NCI-H460 (cell line): Measurements from ENCODE around the gene CCDC40. TPM values are rescaled to one million over a fixed set of nuclear protein-coding genes. Genes with fewer than 3 reads are reported as not detected.

Experiments used
- DNase-seq: peaks from one replicate; pipeline ENCODE4 v3.0.0-alpha.2; 2016; ENCODE audit warnings: low read depth; ENCODE audit errors: extremely low read depth
- total RNA-seq: library from RNA; depleted of rRNA; stranded (reverse); fragments of >200 nt; shearing (Covaris generic); gene quantifications from 2 replicates; pipeline ENCODE4 v1.2.3, GENCODE V29; 2014

CCDC40 gene
- total RNA-seq, 1 experiment from 2014 or later: 2.0 TPM

- DNase-seq: no peak
These were observed 35.3 kb upstream of the CCDC40 start for GRCh38 chr17:80000981-80001775.

GRCh38 chr17:80002070-80002641, 34.3 kb upstream of the CCDC40 start:
- DNase-seq: no peak

DNA sequence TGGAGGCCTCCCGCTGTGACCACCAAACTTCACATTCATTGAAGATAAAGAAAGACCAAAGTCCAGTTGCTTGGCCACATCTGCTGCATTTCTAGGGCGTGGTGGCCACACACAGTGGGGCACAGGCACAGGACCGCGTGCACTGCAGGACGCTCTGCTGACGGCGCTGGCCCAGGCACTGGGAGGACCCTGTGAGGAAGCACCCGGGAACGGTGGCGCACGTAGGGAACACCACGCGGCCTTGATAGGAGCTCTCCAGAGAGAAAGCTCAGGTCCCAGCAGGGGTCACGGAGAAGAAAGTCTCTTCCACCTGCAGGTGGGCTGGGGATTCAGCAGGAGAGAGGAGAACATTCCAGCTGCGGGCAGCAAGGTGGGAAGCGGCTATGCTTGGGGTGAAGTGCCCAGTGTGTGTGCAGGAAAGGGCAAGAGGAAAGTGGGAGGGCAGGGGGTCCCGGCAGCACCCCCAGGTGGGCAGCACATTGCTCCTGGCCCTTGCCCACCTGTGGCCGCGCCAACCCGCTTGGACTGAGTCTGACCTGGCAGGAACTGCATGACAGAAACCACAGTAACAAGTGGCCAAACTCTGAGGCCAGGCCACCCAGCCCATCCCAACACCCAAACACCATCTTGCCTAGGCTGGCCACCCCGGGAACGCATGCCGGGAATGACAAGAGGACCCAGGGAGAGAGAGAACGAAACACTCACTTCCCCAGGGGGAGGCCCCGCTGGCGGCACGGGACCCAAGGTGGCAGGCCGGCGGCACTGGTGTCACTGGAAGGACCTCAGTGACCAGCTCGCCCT, 33.6 kb upstream of the CCDC40 start:
- DNase-seq: no peak

- DNase-seq: no peak
These were observed 32.5 kb upstream of the CCDC40 start for GRCh38 chr17:80003969-80004368.

DNA sequence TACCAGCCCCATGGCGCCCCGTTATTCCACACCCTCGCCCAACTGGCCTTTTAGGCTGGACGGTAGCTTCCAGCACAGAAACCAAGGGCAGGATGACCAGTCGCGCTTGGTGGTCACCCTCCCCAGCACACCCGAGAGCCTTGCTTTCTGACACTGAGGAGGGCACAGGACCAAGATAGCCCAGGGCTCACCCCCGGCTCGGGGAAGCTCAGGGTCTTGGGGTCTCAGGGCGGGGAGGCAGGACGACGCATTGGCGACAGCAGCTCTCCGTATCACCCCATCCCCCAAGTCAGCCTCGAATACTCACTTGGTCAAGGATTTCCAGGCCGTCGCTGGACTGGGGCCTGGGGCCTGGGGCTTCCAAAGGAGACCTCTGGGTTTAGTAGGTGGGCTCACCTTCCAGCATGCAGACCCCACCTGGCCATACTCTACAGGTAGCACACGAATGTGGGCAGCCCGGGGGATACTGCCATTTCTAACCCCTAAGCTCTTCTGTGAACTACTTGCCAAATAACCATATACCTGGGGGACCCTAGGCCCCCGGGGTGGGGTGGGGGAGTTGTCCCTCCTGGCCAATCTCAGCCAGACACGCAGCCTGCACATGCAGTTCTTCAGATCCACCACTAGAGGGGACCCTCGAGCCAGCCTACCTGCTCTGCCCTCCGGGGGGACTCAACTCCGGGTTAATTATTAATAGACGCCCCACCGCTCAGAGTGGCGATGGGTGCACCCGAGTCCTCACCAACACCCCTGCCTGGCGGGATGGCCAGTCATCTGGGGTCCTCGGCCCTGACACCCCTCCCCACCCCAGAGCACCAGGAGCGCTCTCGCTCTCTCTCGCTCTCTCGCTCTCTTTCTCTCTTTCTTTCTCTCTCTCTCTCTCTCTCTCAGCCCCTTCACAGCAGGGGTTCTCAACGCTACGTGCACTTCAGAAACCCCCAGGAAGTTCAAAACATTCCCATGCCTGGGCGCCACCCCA, 30.8 kb upstream of the CCDC40 start:
- peak; percentile 36 for DNase-seq

DNA sequence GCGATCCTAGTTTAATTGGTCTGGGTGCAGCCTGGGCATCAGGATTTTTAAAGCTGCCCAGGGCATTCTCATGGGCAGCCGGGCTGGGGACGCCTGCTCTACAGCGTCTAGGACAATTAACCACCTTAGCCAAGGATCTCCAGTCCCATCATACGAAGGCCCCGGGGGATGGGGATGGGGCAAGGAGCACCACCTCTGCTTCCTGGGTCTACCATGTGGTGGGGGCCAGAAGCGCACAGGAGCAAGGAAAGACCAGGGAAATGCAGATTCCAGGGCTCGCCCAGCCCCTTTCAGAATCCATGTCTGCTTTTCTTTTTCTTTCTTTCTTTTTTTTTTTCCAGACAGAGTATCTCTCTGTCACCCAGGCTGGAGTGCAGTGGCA, 30.1 kb upstream of the CCDC40 start:
- no peak for DNase-seq

DNA sequence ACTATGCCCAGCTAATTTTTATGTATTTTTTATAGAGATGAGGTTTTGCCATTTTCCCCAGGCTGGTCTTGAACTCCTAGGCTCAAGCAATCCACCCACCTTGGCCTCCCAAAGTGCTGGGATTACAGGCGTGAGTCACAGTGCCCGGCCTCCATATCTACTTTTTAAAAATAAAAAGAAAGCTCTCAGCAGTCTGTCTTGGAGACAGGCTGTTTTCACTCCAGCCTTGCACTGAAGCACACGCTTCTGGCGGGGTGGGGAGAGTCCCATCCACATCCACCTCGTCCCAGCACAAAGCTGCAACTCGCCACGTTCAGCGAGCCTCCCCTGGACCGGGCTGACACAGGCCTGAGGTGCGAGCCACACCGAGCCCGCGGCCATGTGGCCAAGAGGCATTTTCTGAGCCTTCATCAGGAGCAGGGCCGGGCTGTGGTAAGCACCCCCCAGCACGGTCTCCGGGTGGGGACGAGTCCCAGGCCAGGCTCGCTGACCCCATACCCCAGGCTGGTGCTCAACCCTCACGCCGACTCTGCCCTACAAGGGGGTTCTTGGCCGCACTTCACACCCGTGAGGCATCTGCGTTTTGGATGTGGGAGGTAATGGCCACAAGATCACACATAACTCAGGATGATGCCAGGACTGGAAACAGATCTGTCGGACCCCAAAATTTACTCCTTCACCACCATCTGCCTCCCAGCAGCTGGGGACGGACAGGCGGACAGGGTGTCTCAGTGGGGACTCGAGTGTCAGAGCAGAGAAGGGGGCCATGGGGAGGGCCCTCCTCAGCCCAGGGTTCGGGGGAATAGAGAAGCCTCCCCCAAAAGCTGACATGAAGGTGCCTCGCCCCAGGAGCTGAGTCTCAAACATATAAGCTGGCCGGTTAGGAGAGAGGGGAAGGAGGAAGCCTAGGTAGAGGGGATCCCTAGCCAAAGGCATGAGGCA, 29.4 kb upstream of the CCDC40 start:
- DNase-seq: no peak

DNA sequence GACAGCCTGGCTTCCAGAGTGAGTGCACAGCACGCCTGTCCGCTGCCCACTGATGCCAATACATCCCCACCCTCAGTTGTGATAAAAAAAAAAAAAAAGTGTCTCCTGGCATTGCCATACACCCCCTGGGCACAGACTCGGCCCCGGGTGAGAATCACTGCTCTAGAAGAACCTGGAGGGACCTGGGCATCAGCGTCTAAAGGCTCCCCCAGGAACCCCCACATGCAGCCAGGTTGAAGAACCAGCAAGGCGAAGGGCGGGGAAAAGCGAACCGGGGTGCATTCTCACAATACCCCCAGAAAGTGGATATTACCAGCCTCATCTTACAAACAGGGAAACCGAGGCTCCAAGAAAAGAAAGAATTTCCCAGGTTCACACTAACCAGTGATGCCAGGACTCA, 28.5 kb upstream of the CCDC40 start:
- no peak for DNase-seq

GRCh38 chr17:80008383-80008840, 28.0 kb upstream of the CCDC40 start:
- DNase-seq: peak; percentile 60

DNA sequence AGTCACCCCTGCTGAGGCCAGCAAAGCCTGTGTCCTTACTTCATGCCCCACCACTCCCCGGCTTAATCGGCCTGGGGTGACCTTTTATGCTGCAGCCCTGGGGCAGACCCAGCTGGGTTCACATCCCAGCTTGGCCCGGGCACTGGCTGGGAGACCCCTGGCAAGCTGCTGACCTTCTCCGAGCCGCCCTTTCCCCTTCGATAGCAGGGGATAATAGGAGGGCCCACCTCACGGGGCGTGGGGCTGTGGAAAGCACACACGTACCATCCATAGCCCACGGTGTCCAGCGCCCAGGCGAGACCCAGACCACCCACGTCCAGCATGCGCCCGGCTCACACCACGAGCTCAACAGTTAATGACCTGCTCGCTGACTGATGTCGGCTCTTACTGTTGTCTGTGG, 27.6 kb upstream of the CCDC40 start:
- no peak for DNase-seq

GRCh38 chr17:80009391-80010282, 26.8 kb upstream of the CCDC40 start:
- no peak for DNase-seq

DNA sequence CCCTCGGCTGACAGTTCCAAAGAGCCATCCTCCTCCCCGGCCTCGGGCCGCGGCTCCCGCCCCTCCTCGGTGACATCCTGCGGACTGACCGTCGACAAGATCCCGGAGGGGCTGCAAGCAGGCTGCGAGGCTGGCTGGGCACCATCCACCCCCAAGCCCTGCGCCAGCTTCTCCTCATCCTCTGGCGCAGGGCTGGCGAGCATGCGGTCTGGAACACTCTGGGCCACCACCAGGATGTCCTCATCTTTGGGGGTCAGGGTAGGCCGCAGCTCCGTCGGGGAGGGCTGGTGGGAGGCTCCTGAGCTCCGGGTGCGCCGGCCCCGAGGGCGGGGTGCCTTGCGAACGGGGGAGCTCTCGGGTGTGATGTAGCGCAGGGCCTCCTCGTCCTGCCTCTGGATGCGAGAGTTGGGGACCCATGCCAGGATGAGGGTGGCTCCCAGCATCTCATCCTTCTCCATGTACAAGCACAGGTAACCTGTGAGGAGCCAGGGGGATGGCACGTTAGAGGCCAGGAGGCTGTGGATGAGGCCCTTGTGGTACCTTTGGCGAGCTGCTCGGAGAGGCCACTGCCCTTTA, 26.1 kb upstream of the CCDC40 start:
- DNase-seq: no peak

DNA sequence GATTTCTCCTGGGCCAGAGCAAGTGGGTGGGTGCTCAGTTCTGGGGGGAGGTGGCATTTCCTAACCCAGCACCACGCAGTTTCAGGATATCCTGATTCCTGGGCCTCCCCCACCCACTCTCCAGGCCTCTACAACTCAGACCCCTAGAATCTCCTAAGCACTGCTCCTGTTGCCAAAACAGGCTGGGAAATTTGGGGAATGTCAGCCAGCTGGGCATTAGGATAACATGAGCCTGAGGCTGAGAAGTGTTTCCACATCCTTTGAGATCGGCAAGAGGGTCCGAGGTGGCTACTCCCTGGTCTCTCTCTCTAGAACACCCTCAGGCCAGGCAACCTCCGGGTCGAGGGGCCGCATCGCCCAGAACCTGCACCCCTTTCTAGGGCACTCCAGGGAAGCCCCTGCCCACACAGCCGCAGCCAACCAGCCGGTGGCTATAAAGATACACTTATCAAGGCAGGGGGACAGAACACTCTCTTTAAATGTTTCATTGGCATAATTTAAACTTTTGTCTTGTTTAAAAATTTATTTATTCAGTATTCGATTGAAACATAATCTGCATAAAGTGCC, 24.4 kb upstream of the CCDC40 start:
- DNase-seq: no peak

DNA sequence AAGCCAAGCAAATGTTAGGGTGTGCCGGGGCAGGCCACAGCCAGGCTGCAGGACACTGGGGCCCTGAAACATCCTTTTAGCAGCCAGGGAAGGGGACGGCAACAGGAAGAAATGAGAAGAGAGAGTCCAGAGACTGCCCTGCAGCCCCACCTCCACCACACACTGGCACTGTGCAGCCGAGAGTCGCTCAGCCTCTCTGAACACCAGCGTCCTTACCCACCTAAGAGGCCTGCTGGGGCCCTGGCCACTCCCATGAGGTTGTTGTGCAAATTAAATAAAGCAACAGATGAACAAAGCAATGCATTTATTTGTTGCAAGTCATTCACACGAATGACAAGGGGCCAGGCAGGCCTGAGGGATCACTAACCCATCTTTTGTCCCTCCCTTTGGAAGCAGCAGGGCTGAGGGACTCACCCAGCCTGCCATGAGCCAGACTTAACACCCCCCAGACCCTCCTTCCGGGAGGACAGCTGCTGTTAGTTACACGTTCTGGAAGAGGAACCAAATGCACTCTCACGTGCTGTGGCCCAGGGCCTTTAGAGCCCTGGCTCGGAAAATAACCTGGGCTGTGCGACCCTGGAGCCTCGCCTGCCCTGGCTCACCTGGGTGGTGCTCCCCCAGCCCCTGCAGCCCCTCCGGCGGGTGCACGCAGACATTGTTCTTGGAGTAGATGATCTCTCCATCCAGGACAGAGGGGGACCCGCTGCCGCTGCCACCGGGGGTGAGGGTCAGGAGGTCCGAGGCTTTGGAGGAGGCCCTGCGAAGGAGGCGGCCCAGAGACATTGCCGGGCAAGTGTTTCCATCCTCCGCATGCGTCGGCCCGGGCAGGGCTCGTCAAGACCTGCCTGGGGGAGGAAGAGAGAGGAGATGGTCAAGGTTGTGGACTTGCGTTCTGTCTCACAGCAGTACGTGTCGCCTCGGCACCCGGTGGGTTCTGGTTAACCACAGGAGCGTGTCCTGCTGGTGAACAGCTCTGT, 23.4 kb upstream of the CCDC40 start:
- no peak for DNase-seq

DNA sequence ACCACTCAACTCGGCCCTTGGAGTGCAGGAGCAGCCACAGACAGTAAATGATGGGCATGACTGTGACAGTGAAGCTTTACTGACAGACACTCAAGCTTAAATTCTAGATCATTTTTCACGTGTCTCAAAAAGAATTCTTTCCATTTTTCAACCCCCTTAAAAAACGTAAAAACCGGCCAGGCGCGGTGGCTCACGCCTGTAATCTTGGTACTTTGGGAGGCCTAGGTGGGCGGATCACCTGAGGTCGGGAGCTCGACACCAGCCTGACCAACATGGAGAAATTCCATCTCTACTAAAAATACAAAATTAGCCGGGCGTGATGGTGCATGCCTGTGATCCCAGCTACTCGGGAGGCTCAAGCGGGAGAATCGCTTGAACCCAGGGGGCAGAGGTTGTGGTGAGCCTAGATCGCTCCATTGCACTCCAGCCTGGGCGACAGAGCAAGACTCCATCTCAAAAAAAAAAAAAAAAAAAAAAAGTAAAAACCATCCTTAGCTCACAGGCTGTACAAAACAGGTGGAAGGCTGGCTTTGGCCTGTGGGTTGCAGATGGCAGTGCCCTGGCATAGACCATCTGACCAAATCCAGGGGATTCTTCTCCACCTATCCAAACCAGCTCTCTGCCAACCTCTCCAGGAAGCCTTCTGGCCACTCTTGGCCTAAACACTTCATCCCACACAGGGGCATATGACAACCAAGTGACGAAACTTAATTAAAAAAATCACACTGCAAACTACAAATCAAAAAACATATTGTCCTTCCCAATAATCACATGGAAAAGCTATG, 19.0 kb upstream of the CCDC40 start:
- DNase-seq: no peak
